T-cell (primary cell): ENCODE data around the gene KAZN. TPM values are rescaled to one million over a fixed set of nuclear protein-coding genes. Genes with fewer than 3 reads are reported as not detected.
A peak's percentile ranks its signal among the peaks of the same experiment; 100 is the strongest.

Source experiments
- ATAC-seq, 4 experiments: fragments of 200-7000 bp in 3 of 4; fragments of 150-1000 bp in 1 of 4; cut with Tn5 transposase; replicated peaks in 1 of 4; 1 replicate in 3 of 4; 2 replicates in 1 of 4; pipeline ENCODE4 v1.10.0; 2021; ENCODE audit warnings: moderate library complexity in 3 of 4, mild to moderate bottlenecking in 2 of 4, moderate number of reproducible peaks in 1 of 4
- CTCF ChIA-PET, 2 donors: fragments of 300-600 bp; sonication (Branson Sonifier 250); formaldehyde crosslinking; loops; one replicate each; lab custom pipeline; 2022; ENCODE audit warnings: antibody characterized with exemption in 2 of 2; lab: Charles Lee
- POLR2A ChIA-PET, 2 donors: fragments of 300-600 bp; sonication (Branson Sonifier 250); formaldehyde crosslinking; loops; one replicate each; lab custom pipeline; 2022; ENCODE audit warnings: antibody characterized with exemption in 2 of 2; lab: Charles Lee
- DNase-seq, 35 experiments: peaks; one replicate each; pipeline versions ENCODE4 v3.0.0 to v3.0.0-alpha.2; 2013 to 2023
- H3K27ac ChIP-seq: one replicate; pipeline ENCODE4 v1.5.1; 2013; ENCODE audit warnings: low read length
- H3K27me3 ChIP-seq, 2 experiments: replicated peaks in 1 of 2; 1 replicate in 1 of 2; 2 replicates in 1 of 2; pipeline versions ENCODE4 v1.6.1 to v1.7.0; 2013; ENCODE audit warnings: low read length in 1 of 2, mixed read lengths in 1 of 2; ENCODE audit not compliant: control insufficient read depth in 2 of 2, insufficient read depth in 2 of 2; ENCODE audit errors: extremely low read depth in 1 of 2
- H3K36me3 ChIP-seq, 2 donors: 1 replicate in 1 of 2; 2 replicates in 1 of 2; pipeline versions ENCODE4 v1.6.1 to v1.7.0; 2013; ENCODE audit warnings: low read length in 1 of 2; ENCODE audit not compliant: control insufficient read depth in 2 of 2, insufficient read depth in 1 of 2; ENCODE audit errors: extremely low read depth in 1 of 2
- H3K4me1 ChIP-seq, 2 experiments: 1 replicate in 1 of 2; 2 replicates in 1 of 2; pipeline versions ENCODE4 v1.6.1 to v1.7.0; 2013; ENCODE audit warnings: low read length in 2 of 2, mixed read lengths in 1 of 2; ENCODE audit not compliant: insufficient read depth in 2 of 2, control insufficient read depth in 1 of 2; ENCODE audit errors: extremely low read depth in 1 of 2
- H3K4me3 ChIP-seq, 2 donors: 1 replicate in 1 of 2; 2 replicates in 1 of 2; pipeline versions ENCODE4 v1.5.1 to v1.7.0; 2013; ENCODE audit warnings: mild to moderate bottlenecking in 2 of 2, low read length in 1 of 2, moderate library complexity in 1 of 2; ENCODE audit not compliant: control insufficient read depth in 1 of 2; ENCODE audit errors: extremely low read depth in 1 of 2
- H3K9me3 ChIP-seq: 2 replicates; pipeline ENCODE4 v1.7.0; 2013
- H3K27ac Mint-ChIP-seq, 2 donors: one replicate each; pipeline ENCODE4 v1.8.0; 2020 to 2021; ENCODE audit warnings: mild to moderate bottlenecking in 2 of 2, mixed read lengths in 2 of 2
- H3K27me3 Mint-ChIP-seq, 2 donors: one replicate each; pipeline ENCODE4 v1.8.0; 2021 to 2022; ENCODE audit warnings: mixed read lengths in 2 of 2
- H3K36me3 Mint-ChIP-seq: one replicate; pipeline ENCODE4 v1.8.0; 2021; ENCODE audit warnings: mixed read lengths
- H3K4me1 Mint-ChIP-seq, 3 donors: one replicate each; pipeline ENCODE4 v1.8.0; 2020 to 2022; ENCODE audit warnings: mixed read lengths in 3 of 3, mild to moderate bottlenecking in 1 of 3
- H3K4me3 Mint-ChIP-seq, 3 donors: one replicate each; pipeline ENCODE4 v1.8.0; 2020 to 2022; ENCODE audit warnings: mild to moderate bottlenecking in 3 of 3, mixed read lengths in 3 of 3, moderate library complexity in 3 of 3
- H3K9me3 Mint-ChIP-seq, 3 donors: one replicate each; pipeline ENCODE4 v1.8.0; 2020 to 2022; ENCODE audit warnings: mixed read lengths in 3 of 3
- WGBS: methylation state at CpG from one replicate; pipeline ENCODE4 v1.1.5; 2013; ENCODE audit warnings: missing lambda C conversion rate; ENCODE audit not compliant: insufficient coverage; 5-methylcytosine and 5-hydroxymethylcytosine counted together
- total RNA-seq, 35 experiments: library from RNA in 6 of 35; stranded (reverse) in 6 of 35; fragments of 120-200 nt in 1 of 35; gene quantifications; one replicate each; pipeline versions ENCODE4 v1.2.1 to v1.2.4 and lab custom pipeline; 2013 to 2026

Gene KAZN
- total RNA-seq, 5 donors from 2014 or later (not counting 1 experiment from before 2014, with no cell fraction given): 0.18 to 0.58 (median 0.30) TPM

DNA sequence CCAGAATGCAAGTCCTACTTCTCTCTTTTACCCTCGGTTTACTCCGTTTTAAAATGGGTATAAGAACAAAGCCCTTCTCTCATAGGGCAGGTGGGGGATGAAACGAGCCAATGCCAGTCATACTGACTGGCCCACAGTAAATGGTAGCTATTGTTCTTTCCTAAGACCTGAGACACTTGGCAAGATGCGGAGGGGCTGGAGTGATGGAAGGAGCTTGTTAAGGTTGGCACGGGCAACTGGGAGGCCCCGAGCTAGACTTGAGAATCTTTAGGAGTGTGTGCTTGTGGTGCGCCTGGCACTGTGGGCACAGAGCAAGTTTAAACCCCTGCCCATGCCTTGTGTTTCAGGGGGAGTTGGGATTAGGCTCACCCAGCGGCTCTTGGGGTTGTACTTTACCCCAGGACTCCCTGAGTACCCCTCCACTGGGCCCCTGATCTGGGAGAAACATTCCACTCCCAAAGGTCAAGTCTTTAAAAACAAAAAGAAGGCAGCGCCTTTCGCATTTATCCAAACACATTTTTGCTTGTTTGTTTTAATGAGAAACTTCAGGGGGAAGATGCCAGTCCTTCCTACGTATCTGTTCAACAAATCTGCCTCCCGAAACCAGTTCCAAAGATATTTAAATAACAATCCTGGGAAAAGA is 314.5 kb downstream of the KAZN start:
- CTCF ChIA-PET: no interaction called here
- ATAC-seq: no peak
- POLR2A ChIA-PET: no interaction called here
- H3K27me3 ChIP-seq: peaks cover 0 to 13% of the 10 kb centered on the region in 2 experiments
- no peaks in the 10 kb centered on the region for H3K9me3 Mint-ChIP-seq
- H3K4me1 Mint-ChIP-seq: no peaks in the 10 kb centered on the region
- no peak overlapping the region for H3K4me3 Mint-ChIP-seq
- no peak for DNase-seq
- no peaks in the 10 kb centered on the region for H3K4me1 ChIP-seq
- H3K9me3 ChIP-seq: no peaks in the 10 kb centered on the region
- no peak overlapping the region for H3K27ac Mint-ChIP-seq
- H3K36me3 ChIP-seq: no peaks in the 10 kb centered on the region
- no peaks in the 10 kb centered on the region for H3K36me3 Mint-ChIP-seq
- H3K4me3 ChIP-seq: no peak overlapping the region
- peaks cover 3% of the 10 kb centered on the region in 2 donors for H3K27me3 Mint-ChIP-seq
- 90% methylated on average over 3 of the region's 12 CpGs for WGBS
- no peak overlapping the region for H3K27ac ChIP-seq

DNA sequence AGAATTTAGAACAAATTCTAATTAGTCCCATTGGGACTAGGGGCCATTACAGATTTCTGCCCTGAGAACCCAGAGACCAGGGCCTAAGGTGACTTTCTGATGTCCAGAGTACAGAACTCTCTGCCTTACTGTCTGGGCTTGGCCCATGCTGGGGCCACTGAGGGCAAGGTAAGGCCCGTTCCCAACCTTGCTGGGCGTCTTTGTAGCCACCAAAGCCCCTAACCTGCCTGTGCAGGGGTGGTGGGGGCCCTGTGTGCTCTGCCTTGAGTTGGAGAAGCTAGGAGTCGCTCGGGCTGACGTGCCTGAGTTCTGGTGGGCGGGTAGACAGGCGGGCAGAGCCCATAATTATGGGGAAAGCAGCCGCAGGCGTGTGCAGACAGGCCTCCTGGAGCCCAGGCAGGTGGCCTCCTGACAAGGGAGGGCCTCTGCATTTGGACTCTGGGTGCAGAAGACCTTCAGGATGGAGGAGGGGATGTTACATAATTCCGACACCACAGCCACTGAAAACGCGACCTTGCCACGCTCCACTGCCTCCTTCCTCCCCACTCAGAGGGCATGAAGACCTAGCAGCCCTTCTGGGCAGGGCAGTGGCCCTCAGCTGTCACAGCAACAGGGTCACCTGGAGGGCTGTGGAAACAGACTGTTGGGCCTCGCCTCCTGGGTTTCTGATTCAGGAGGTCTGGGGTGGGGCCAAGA is 315.1 kb downstream of the KAZN start:
- CTCF ChIA-PET: no interaction called here
- 59% methylated on average over 8 of the region's 14 CpGs for WGBS
- H3K4me1 Mint-ChIP-seq: no peaks in the 10 kb centered on the region
- no peak overlapping the region for H3K27ac Mint-ChIP-seq
- H3K9me3 Mint-ChIP-seq: no peaks in the 10 kb centered on the region
- no peaks in the 10 kb centered on the region for H3K4me1 ChIP-seq
- no peak overlapping the region for H3K4me3 Mint-ChIP-seq
- no peaks in the 10 kb centered on the region for H3K36me3 Mint-ChIP-seq
- no peak overlapping the region for H3K27ac ChIP-seq
- peaks cover under 1 to 3% of the 10 kb centered on the region in 2 donors for H3K27me3 Mint-ChIP-seq
- no peaks in the 10 kb centered on the region for H3K9me3 ChIP-seq
- H3K27me3 ChIP-seq: peaks cover 0 to 13% of the 10 kb centered on the region in 2 experiments
- H3K4me3 ChIP-seq: no peak overlapping the region
- H3K36me3 ChIP-seq: no peaks in the 10 kb centered on the region
- ATAC-seq (no peak), DNase-seq (no peak)
- POLR2A ChIA-PET: no interaction called here

DNA sequence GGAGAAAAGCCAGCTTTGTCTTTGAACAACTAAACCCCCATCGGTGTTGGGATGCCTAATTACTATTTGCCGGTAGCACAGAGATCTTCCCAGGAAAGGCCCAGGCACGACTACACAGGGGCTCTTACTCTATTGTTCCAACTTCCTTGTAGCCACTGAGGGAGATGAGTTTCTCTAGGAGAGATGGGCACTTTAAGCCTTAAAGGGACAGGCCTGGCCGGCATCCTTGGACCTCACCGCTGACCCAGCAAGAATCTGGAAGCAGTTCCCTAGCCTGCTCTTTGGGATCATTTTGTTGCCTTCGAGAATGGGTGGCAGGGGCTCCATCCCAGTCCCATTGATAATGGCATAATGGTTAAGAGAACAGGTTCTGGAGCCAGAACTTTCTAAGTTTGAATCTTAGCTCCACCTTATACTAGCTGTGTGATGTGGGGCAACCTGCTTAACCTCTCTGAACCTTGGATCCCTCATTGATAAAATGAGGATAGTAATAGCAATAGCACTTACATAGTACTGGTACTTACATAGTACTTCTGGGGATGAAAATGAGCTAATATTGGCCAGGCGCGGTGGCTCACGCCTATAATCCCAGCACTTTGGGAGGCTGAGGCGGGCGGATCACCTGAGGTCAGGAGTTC is 316.0 kb downstream of the KAZN start:
- Histone ChIP-seq H3K4me1 (no peaks in the 10 kb centered on the region), H3K9me3 (no peaks in the 10 kb centered on the region), H3K36me3 (no peaks in the 10 kb centered on the region), H3K27ac (no peak overlapping the region), H3K27me3 (peaks cover 0 to 13% of the 10 kb centered on the region in 2 experiments), H3K4me3 (no peak overlapping the region)
- Mint-ChIP-seq H3K9me3 (no peaks in the 10 kb centered on the region), H3K4me1 (no peaks in the 10 kb centered on the region), H3K4me3 (no peak overlapping the region), H3K36me3 (no peaks in the 10 kb centered on the region), H3K27ac (no peak overlapping the region), H3K27me3 (peaks cover 3 to 5% of the 10 kb centered on the region in 2 donors)
- CTCF ChIA-PET: no interaction called here
- POLR2A ChIA-PET: no interaction called here
- DNase-seq (no peak), ATAC-seq (no peak)
- WGBS: 100% methylated on average over 2 of the region's 11 CpGs

DNA sequence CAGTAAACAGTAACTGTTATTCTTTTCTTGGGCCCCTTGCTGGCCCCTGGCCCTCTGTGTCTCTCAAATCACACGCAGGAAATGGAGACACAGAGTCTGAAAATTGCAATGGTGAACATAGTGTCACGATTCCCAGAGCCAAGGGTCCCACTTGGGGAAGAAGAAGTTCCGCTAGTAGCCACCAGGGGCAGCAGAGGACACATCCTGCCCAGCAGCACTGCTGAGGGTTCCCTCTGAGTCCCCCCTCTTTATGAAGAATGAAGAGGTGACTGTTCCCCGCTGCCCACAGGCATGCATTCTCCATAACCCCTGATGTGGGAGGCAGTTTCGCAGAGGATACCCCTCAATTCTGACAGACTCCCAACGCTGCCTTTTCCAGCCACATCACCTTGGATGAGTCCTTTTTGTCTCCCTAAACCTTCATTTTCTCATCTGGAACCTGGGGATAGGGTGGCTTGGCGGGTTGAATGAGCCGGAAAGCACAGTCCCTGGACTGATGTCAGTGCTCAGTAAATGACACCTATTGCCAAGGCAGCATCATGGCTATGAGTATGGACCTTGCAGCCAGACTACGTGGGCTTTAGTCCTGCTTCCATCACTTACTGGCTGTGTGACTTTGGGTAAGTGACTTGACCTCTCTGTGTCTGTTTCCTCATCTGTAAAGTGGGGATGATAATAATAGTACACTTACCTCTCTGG is 317.0 kb downstream of the KAZN start:
- H3K36me3 ChIP-seq: no peaks in the 10 kb centered on the region
- Mint-ChIP-seq H3K27ac (no peak overlapping the region), H3K27me3 (peaks cover 3 to 5% of the 10 kb centered on the region in 2 donors), H3K4me3 (no peak overlapping the region), H3K36me3 (no peaks in the 10 kb centered on the region), H3K4me1 (no peaks in the 10 kb centered on the region), H3K9me3 (no peaks in the 10 kb centered on the region)
- H3K4me3 ChIP-seq: no peak overlapping the region
- ChIA-PET CTCF (no interaction called here), POLR2A (no interaction called here)
- H3K27ac ChIP-seq: no peak overlapping the region
- 0% methylated on average over 2 of the region's 9 CpGs for WGBS
- DNase-seq: peak in 28 of 35 experiments; percentile 3 to 55 (median 19)
- ATAC-seq: peak in 1 of 4 experiments; percentile 47
- no peaks in the 10 kb centered on the region for H3K4me1 ChIP-seq
- peaks cover 0 to 18% of the 10 kb centered on the region in 2 experiments for H3K27me3 ChIP-seq
- no peaks in the 10 kb centered on the region for H3K9me3 ChIP-seq

DNA sequence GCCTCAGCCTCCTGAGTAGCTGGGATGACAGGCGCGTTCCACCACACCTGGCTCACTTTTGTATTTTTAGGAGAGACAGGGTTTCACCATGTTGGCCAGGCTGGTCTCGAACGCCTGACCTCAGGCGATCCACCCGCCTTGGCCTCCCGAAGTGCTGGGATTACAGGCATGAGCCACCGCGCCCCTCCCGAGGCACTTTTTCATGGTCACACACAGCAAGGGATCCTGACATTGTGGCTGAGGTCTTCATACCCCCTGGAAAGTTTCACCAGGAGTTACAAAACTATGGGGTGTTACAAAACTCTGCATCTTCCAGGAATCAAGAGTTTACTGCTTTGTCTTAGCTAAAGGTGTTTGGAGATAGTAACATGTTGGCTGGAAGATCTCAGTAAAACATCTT is 320.8 kb downstream of the KAZN start:
- Histone ChIP-seq H3K4me3 (no peak overlapping the region), H3K27me3 (peaks cover 0 to 31% of the 10 kb centered on the region in 2 experiments), H3K36me3 (no peaks in the 10 kb centered on the region), H3K27ac (no peak overlapping the region), H3K9me3 (no peaks in the 10 kb centered on the region), H3K4me1 (peaks cover 0 to 5% of the 10 kb centered on the region in 2 experiments)
- H3K4me3 Mint-ChIP-seq: no peak overlapping the region
- H3K27ac Mint-ChIP-seq: no peak overlapping the region
- ChIA-PET POLR2A (no interaction called here), CTCF (interaction anchor here in 1 of 2 donors (0.6 kb wide), 1 partner anchor 10 kb away, joined by 3 read pairs; no protein-coding TSS in a partner anchor)
- ATAC-seq (no peak), DNase-seq (no peak)
- no peaks in the 10 kb centered on the region for H3K9me3 Mint-ChIP-seq
- H3K36me3 Mint-ChIP-seq: no peaks in the 10 kb centered on the region
- 94% methylated on average over 6 of the region's 10 CpGs for WGBS
- H3K27me3 Mint-ChIP-seq: peaks cover 17 to 21% of the 10 kb centered on the region in 2 donors
- H3K4me1 Mint-ChIP-seq: peaks cover 0 to 5% (median 2%) of the 10 kb centered on the region in 3 donors

DNA sequence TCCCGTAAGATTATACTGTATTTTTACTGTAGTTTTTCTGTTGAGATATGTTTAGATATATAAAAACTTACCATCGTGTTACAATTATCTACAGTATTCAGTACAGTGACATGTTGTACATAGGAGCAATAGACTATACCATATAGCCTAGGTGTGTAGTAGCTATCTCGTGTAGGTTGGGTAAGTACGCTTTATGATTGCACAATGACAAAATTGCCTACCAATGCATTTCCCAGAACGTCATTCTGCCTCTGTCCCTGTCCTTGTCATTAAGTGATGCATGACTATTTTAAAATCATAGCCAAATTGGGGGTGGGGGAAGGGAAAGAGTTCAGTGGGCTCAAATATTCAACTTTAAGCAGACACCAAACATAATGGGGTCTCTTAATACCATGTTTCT is 321.3 kb downstream of the KAZN start:
- H3K27me3 ChIP-seq: peaks cover 0 to 32% of the 10 kb centered on the region in 2 experiments
- POLR2A ChIA-PET: no interaction called here
- H3K27ac Mint-ChIP-seq: no peak overlapping the region
- H3K4me1 Mint-ChIP-seq: peaks cover 0 to 5% (median 2%) of the 10 kb centered on the region in 3 donors
- peaks cover 0 to 6% of the 10 kb centered on the region in 2 experiments for H3K4me1 ChIP-seq
- DNase-seq: no peak
- no peak for ATAC-seq
- no peaks in the 10 kb centered on the region for H3K36me3 Mint-ChIP-seq
- no peaks in the 10 kb centered on the region for H3K9me3 Mint-ChIP-seq
- no peaks in the 10 kb centered on the region for H3K9me3 ChIP-seq
- H3K4me3 ChIP-seq: no peak overlapping the region
- no CpG with 5 or more reads among the region's 5 CpGs for WGBS
- peaks cover 17 to 21% of the 10 kb centered on the region in 2 donors for H3K27me3 Mint-ChIP-seq
- H3K4me3 Mint-ChIP-seq: no peak overlapping the region
- no peaks in the 10 kb centered on the region for H3K36me3 ChIP-seq
- CTCF ChIA-PET: no interaction called here
- H3K27ac ChIP-seq: no peak overlapping the region
